HG03135 (cell line): ENCODE measurements around the gene MAML2.

Experiments
- ATAC-seq: cut with Tn5 transposase; IDR thresholded peaks from one replicate; pipeline ENCODE4 v1.9.1; 2021; ENCODE audit warnings: mild to moderate bottlenecking, moderate library complexity; ENCODE audit not compliant: unreplicated experiment

Gene MAML2

GRCh38 chr11:96107143-96107824 lies 235.7 kb downstream of the MAML2 start:
- no peak for ATAC-seq

DNA sequence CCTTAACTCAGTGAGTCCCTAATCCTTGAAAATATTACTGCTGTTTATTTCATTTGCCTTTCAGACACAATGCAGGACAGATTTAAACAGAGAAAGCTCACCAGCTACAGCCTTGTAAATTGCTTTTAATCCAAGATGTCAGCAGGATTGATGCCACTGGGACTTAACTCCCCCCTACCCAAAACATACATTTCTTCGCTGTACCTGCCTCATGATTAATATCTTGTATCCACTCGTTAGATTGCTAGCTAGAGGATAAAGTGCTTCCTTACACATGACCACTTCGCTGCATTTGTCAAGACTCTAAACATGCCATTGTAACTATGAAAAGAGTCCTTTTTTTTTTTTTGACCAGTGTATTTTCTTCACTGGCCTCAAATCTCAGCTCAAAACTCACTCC lies 236.3 kb downstream of the MAML2 start:
- ATAC-seq = no peak

- no peak for ATAC-seq
These were observed 237.1 kb downstream of the MAML2 start for GRCh38 chr11:96105944-96106343.

- no peak for ATAC-seq
These were observed 237.6 kb downstream of the MAML2 start for GRCh38 chr11:96105197-96105895.

DNA sequence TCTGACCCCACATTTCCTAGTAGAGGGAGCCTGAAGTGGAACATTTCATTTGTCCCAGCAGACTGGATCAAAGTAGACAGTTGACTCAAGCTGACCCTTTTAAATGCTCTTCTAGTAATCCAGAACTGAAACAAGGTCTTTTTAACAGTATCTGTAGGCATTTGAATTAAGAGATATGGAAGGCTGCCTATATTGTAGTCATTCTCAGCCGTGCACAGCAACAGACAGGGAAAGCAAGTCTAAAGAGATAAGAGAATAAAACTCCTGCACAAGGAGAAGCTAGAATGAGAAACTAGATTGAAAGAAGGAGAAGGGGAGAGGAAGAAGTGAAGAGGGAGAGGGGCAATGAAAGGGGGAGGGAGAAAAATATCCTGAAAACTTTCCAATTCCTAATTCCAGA lies 238.5 kb downstream of the MAML2 start:
- no peak for ATAC-seq

DNA sequence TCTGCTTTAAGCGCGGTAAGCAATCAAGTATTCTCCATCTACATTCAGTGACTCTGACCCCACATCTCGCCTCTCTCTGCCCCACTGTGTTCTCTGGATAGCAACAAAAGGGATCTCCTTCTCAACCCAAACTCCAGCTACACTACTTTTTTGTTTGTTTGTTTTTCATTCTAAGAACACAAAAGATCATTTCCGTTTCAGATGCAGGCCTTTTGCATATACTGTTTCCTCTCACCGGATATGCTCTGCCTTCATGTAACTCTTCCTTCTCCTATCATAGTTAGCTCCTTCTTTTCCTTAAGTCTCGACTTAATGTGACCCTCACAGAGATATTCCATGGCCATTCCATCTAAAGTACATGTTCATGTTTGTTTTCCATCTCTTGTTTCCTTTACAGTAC lies 239.3 kb downstream of the MAML2 start:
- ATAC-seq = no peak

DNA sequence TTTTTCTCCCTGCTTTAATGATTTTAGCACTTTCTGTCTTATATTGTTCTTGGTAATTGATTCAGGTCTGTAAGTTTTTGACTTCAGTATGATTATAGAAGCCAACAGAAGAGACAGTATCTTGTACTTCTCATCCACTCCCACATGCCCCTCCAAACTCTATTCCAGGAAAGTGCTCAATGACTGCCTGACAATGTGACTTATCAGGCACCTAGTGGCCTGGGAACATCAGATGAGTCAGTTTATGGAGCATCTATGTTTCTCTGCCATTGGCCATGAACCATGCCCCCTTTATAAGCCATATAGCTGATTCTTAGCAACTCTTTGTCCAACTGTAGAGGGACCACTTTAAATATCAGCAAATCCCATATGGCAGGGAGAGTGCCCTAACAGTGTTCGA lies 239.9 kb downstream of the MAML2 start:
- ATAC-seq = no peak

DNA sequence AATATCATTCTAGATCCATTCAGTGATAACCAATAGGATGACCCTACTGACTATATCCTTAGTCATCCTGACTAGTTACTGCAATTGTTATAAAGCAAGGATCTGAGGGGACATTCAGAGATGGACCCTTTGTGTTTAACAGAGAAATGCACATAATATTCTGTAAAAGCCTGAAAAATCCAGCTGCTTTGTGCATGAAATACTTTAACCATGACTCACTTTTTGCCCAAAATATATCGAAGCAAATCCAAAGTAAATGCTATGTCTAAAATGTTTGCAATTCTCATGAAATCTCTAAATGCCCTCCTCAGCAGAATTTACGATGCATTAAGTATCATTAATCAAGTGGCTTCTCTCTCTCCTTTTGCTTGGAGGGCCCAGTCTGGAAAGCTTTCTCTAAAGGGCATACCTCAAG lies 240.3 kb downstream of the MAML2 start:
- ATAC-seq = no peak

DNA sequence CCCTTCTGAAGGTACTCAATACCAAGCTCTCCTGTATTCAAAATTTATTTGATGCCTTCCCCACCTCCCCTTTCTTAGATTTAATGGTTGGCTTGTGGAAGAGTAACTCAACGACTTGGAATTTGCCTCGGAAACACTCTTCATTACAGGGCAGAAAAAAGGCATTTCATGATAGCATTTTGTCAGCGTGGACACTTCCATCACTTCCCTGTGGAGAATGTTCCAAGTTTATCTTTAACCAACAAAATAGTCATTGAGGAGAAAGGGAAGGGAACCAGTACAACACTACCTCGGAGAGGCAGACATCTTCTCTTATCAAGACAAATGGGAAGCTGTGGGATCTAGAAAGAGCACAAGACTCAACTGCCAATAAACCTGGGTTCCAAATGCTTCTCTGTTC lies 241.8 kb downstream of the MAML2 start:
- ATAC-seq = no peak

DNA sequence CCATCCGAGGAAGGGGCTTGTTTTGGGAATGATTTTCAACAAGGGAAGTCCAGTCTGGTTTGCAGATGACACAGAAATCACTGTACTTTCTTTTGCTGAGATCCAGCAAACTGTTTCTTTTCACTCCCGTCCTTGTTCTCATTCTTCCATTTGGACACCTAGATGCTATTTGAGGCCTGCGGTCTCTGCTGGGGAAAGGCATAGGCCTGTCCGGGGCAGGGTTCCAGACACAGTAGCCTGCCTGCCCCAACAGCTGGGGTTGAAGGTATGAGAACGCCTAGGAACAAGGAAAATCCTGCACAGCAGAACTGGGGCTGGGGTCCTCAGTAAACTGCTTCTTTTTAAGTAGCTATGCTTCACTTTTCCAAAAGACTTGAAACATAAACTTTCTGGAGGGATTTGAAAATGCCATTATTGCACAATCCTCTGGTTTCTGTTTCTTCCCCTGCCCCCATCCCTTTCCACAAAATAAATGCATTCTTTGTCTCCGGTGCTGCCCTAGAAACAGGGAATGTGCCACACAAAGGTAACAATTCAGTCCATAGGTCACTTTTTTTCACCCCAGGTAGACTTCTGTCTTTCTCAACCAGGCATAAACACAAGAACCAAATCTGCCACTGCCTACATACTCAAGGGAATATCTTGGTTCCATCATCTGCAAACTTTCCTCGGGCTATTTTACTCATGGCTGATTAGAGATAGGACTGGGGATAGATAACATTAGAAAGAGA lies 244.3 kb downstream of the MAML2 start:
- ATAC-seq = no peak

DNA sequence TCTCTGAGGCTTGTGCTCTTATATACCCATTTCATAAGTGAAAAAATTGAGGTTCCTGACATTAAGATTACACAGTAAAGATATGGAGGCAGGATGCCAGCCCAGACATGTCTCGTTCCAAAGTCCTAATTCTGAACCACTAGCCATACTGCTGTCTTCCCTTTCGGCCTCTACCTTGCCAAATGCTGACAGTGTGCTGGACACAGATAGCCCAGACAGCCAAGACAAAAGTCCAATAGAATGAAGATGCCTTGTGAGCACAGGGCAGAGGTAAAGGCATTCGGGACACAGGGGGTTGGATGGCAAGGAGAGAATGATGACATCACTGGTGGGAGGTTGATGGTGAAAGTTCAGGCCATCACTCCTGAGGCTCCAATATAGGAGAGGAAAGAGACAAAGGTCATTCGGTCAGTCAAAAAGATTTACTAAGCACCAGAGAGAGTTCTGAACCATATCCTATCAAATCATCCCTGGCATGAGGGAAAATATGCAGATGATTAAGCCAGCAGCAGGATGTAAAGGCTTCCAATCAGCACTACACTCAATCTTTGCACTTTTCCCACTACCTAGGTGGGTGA lies 245.1 kb downstream of the MAML2 start:
- ATAC-seq = no peak

DNA sequence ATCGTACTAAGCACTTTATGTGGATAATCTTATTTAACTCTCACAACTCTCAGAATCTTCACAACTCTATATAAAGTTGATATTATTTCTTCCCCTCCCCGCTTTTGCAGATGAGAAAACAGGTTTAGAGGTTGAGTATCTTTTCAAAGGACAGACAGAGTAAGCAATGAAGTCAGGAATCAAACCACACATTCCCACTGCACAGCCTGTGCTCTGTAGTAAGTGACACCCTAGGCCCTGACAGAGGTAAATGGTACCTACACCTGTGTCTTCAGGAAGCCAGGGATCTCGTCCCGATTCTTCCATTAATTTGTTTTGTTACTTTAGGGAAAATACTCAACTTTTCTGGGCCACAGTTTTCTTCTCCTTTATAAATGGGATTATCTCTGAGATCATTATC lies 246.6 kb downstream of the MAML2 start:
- no peak for ATAC-seq

- no peak for ATAC-seq
These were observed 247.1 kb downstream of the MAML2 start for GRCh38 chr11:96095884-96096303.

GRCh38 chr11:96094156-96094555 lies 248.8 kb downstream of the MAML2 start:
- ATAC-seq = no peak

DNA sequence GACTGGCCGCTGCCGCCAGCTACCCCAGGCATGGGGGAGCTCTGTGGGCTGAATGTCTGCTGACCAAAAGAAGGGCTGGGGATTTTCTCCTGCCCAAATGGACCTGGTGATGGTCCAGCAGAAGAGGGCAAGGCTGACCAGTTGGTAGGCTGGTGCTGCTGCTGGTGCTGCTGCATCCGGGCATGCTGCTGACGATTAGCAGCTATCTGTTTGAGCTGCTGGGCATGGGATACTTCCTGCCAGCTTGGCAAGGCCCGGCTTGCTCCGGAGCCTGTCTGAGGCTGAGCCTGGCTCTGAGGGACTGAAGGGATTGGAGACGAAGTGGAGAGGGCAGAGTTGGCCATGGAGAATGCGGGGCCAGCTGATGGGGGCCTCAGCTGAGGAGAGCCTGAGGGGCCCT lies 250.5 kb downstream of the MAML2 start:
- no peak for ATAC-seq

DNA sequence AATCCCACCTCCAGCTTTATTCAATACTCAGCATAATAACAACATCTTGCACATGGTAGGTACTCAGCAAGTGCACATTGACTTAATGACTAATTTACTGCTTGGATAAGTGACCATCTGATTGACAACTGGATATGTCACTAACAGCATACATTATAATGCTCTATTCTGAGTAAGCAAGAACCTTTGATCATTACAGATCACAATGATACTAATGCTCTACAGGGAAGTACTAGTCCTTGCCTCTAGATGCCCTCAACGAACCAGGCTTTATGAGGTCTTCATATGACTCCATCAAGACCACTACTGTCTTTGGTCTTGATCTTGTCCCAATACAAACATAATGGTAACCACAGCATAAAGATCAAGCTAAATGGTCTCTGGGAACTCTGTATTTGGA lies 251.5 kb downstream of the MAML2 start:
- no peak for ATAC-seq

DNA sequence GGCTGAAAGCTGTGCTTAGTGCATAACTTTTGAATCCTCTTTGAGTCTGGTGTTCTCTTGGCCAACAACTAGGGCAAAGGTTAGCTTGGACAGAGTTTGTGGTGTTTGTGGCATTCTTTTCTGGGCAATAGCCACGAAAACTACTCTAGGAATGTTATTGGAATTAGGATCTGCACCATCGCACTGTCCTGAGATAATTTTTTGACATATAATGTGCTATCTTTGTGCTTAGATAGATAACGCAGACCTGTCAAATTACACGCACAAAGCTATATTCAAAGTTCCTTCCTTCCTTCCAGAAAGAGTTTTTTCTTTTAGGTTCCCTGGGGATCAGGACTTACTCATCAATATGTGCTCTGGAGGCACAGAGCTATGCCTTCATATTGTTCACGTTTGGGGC lies 252.3 kb downstream of the MAML2 start:
- ATAC-seq = no peak

- no peak for ATAC-seq
These were observed 254.1 kb downstream of the MAML2 start for GRCh38 chr11:96088914-96089313.

- no peak for ATAC-seq
These were observed 256.9 kb downstream of the MAML2 start for GRCh38 chr11:96086111-96086510.

GRCh38 chr11:96085319-96085930 lies 257.6 kb downstream of the MAML2 start:
- ATAC-seq = no peak

- ATAC-seq = no peak
These were observed 258.2 kb downstream of the MAML2 start for GRCh38 chr11:96084610-96085318.
